COLO668 (cell line): ENCODE data around the gene EYA2.
"Not testable (repeated sequence)": the region's sequence is repeated elsewhere in the genome, so short reads cannot be mapped to it uniquely, and the experiment has no call there.

Experiments used
- DNase-seq: peaks from one replicate; lab custom pipeline; 2025; ENCODE audit not compliant: unreplicated experiment; lab: John Stamatoyannopoulos, UW

EYA2 gene

GRCh38 chr20:47196091-47197081 lies 301.7 kb downstream of the EYA2 start:
- peak; percentile 82 for DNase-seq

DNA sequence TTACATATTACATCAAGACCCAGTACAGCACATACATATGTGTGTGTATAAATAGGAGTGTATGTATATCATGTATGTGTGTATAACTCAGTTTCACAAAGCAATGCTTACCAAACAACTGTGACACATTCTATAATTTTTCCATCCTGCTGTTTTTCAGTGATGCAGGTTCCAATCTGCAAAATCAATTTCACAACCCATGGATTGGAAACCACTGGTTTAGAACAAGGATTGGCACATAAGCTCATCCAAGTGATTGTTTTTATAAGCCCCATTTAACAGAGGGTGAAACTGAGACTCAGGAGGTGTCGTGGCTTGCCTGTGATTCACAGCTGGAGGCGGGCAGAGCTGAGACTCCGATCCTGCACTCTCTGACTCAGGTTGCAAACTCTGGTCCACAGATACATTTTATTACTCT lies 303.6 kb downstream of the EYA2 start:
- DNase-seq: no peak

DNA sequence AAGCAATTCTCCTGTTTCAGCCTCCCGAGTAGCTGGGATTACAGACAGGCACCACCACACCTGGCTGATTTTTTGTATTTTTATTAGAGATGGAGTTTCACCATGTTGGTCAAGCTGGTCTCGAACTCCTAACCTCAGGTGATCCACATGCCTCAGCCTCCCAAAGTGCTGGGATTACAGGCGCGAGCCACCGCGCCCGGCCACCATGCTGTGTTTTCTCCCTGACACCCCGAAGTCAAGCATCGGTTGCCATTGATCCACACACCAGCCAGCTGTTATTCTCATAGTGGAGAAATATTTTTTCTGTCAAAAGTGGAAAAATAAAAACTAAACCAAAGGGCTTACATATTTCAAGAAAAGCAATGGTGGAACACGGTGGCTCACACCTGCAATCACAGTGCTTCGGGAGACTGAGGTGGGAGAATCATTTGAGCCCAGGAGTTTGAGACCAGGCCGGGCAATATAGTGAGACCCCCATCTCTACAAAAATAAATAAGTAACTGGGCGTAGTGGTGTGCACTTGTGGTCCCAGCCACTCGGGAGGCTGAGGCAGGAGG lies 304.4 kb downstream of the EYA2 start:
- no peak for DNase-seq

- DNase-seq: no peak
Observed at GRCh38 chr20:47201074-47201730, 306.6 kb downstream of the EYA2 start.

DNA sequence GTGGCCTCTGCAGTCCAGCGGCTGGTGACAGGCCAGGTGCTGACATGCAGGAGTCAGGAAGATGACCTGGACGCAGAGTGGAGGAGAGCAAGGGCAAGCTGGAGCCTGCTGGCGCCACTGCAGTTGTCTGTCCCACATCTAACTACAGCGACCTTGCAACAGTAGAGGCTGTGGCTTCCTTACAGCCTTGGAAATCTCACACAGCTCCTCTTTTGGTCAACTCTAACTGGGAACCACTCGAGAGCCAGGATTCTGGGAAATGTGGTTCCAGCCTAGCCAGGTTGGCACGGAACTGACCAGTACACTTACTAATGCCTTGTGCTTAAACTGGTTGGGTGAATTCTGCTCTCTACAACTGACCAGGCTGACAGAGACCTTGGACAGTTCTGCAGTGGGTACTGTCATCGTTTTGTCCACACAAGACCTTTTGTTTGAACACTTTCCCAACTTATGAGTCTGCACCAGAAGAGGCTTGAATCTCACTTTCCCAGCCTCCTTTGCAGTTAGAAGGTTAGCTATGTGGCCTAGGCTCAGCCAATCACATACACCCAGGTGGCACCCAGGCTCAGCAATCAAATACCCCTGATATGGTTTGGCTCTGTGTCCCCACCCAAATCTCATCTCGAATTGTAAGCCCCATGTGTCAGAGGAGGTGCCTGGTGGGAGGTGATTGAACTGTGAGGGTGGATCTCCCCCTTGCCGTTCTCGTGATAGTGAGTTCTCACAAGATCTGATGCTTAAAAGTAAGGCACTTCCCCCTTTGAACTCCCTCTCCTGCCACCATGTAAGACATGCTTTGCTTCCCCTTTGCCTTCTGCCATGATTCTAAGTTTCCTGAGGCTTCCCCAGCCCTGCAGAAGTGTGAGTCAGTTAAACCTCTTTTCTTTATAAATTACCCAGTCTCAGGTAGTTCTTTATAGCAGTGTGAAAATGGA lies 308.4 kb downstream of the EYA2 start:
- DNase-seq: no peak

DNA sequence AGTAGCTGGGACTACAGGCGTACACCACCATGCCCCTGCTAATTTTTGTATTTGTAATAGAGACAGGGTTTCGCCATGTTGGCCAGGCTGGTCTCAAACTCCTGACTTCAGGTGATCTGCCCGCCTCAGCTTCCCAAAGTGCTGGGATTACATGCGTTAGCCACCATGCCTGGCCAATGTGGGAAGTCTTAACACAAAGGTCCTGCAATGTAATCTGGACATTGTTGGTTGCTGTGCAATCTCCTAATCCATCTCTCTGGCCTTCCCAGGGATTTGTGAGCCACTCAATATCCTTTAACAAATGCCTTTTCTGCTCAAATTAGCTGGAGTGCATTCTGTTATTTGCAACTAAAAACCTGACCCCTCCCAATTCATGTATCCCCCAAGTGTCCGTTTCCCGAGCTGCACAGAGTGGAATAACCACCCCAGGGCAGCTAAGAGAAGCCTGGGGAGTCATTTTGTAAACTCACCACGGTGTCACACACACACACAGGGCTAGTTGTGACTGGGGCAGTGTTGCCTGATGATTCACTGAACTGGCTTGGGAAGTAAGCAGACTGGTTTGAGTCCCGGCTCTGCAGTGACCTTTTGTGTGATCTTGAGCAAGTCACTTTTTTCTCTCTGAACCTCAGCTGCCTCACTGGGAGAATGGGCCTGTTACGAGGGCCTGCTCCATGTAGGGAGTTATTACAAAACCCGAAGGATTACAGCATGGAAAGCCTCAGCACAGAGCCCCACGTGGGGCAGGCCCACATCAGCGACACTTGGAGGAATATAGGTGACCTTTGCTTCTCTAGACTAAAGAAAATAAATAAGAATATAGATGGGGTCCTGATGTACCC lies 309.6 kb downstream of the EYA2 start:
- DNase-seq: no peak

- DNase-seq: not testable (repeated sequence)
Observed at GRCh38 chr20:47204850-47205122, 310.1 kb downstream of the EYA2 start.

DNA sequence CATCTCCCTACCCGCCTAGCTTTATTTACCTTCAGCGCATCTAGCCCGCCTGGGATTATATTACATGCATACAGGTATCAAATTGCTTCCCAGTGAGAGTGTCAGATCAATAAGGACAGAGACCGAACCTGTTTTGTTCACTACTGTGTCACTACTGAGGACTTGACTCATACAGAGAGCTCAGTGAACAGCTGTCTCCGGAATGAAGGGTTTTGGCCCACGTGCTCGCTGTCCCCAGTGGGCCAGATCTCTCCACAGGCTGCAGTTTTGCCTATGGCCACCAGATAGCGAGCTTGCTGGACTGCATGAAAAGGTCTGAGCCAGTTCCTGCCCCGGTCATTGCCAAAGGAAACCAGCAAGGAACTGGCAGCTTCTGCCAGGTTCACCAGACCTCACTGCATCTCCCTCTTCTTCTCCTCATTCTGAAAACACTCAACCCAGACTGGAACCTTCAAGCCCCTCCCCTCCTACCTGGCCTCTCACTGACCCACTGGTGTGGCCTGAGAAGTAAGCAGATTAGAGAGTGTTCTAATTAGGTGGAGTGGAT lies 311.0 kb downstream of the EYA2 start:
- peak; percentile 93 for DNase-seq

DNA sequence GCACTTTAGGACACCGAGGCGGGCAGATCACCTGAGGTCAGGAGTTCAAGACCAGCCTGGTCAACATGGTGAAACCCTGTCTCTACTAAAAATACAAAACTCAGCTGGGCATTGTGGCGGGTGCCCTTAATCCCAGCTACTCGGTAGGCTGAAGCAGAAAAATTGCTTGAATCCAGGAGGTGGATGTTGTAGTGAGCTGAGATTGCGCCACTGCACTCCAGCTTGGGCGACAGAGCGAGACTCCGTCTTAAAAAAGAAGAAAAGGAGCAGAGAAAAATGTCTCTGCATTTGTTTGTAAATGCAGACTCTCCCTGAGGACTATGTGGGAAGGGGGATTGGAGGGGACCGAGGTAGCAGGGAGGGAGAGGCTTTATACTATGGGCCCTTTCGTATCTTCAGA lies 311.9 kb downstream of the EYA2 start:
- DNase-seq: not testable (repeated sequence)

DNA sequence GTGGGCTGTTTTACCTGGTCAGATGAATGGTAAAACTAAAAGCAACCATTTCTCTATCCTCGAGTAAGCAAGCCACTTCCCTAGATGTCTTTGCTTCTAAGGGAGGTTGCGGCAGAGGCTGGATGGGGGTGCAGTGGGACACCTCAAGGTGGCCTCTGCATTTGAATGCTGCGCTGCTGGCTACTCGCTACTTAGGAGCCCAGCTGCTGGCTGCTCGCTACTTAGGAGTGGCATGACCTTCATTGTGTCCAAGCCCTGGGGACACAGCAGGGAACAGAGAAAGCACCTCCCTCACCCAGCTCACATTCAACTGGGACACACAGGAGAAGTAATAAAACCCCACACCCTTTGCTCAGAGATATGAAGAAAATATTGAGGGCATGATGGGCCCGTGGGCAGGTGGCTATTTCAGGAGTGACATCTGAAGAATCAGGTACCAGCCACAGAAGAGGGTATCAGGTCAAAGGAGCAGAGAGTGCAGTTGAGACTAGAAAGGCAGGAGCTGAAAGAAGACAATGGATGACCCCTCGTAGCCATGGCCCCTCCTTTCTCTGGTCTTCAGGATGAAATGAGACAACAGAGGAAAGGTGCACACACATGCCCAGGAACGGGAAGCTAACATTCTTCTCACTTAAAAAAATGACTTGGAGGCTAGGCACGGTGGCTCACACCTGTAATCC lies 312.5 kb downstream of the EYA2 start:
- DNase-seq: no peak

DNA sequence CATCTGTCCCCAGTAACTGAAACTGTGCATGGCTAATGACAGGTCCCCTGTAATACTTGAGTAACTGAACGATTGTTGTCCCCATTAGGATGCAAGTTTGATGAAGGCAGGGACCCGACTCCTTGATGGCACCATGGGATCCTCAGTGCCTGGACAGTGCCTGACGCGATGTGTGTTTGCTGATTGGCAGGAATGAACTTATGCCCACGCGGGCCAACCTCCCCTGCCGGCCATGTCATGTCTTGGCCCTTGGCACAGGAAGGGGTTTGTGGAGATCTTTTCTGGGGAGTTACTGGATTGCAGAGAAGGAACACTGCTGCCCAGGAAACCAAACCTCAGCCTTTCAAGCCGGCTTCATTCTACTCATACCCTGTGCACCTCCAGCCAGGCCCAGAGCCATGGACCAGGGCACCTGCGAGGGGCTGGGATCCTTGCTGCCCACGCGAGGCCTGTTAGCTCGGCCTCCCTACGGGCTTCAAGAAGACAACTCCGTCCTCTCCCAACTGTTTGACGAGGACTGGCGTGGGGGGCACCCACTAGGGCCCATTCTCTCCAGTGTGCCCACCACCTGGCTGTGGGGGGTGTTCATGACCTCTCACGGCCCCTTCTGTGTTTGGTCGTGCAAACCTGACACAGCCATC lies 314.0 kb downstream of the EYA2 start:
- no peak for DNase-seq

GRCh38 chr20:47209982-47210381 lies 315.3 kb downstream of the EYA2 start:
- no peak for DNase-seq

DNA sequence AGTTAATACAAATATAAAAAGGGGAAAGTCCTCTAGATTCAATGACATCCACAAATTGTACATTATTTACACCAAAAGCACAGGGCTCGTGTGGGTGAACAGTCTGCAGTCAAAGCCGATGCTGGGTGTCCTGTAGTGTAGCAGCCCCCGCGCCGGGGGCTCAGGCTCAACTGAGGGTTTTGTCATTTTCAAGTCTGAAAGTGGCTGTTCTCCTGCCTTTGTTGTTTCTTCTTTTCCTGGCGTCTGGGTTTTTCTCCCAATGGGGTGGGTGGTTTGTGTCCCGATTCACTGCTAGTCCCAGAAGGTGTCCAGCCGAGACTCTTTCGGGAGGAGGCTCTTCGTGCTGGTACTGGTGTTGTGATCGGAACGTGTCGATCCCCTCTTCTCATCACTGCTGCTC lies 315.8 kb downstream of the EYA2 start:
- DNase-seq: no peak

- no peak for DNase-seq
Observed at GRCh38 chr20:47211036-47211435, 316.4 kb downstream of the EYA2 start.

GRCh38 chr20:47212606-47213207 lies 318.1 kb downstream of the EYA2 start:
- no peak for DNase-seq

DNA sequence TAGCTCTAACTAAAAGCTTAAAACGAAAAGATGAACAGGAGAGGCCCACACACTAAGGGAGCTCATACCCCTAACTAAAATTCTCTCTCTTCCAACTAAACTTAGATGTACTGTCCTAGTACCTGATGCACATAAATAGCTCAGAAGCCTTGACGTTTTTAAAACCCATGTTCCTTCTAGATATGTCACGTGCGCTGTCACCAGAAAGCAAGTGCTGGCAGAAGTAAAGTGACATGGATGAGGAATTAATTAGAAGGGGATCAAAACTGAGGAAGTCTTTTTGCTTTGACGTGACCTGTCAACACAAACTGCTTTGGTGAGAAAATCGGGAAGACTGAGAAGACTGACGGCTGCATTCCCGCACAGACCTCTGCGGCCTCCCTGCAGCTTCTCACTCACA lies 319.3 kb downstream of the EYA2 start:
- DNase-seq: no peak

- no peak for DNase-seq
Observed at GRCh38 chr20:47215653-47216397, 321.2 kb downstream of the EYA2 start.
